ENCODE data around the gene MARK3. TPM values are rescaled to one million over a fixed set of nuclear protein-coding genes. Genes with fewer than 3 reads are reported as not detected.

MARK3 gene
- total RNA-seq, 1 donor from 2014 or later = 81.4 TPM

- intact Hi-C loops (cut with micrococcal nuclease) = no loop called here
- no peaks in the 10 kb centered on the region for H3K27me3 Mint-ChIP-seq (ENCODE audit: low read depth)
- no peak overlapping the region for H3K4me3 Mint-ChIP-seq (ENCODE audit: low read depth)
- no peak for DNase-seq (ENCODE audit: low spot score)
- no peak overlapping the region for H3K27ac Mint-ChIP-seq
- H3K36me3 Mint-ChIP-seq (ENCODE audit: low read depth) = peaks cover 37% of the 10 kb centered on the region
- H3K4me1 Mint-ChIP-seq (ENCODE audit: low read depth) = peaks cover 3% of the 10 kb centered on the region
- no peaks in the 10 kb centered on the region for H3K9me3 Mint-ChIP-seq
These were observed 51.3 kb downstream of the MARK3 start for GRCh38 chr14:103436533-103436932.

DNA sequence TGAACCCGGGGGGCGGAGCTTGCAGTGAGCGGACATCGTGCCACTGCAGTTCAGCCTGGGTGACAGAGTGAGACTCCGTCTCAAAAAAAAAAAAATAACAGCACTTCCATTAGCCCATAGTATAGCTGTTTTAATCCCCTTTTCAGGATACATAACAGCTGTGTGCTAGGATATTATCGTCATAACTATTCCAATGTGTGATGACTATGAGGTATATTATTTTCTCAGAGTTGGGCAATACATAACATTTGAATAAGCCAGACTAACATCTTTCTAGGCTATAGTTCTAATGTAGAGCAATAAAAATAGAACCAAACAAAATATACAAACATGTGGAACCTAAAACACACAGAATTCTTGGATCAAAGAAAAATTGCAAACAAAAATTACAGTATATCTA is 57.1 kb downstream of the MARK3 start:
- Mint-ChIP-seq H3K4me1 (ENCODE audit: low read depth) (peaks cover 10% of the 10 kb centered on the region), H3K27ac (no peak overlapping the region), H3K36me3 (ENCODE audit: low read depth) (peaks cover 29% of the 10 kb centered on the region), H3K27me3 (ENCODE audit: low read depth) (no peaks in the 10 kb centered on the region), H3K4me3 (ENCODE audit: low read depth) (no peak overlapping the region), H3K9me3 (no peaks in the 10 kb centered on the region)
- no peak for DNase-seq (ENCODE audit: low spot score)
- intact Hi-C loops (cut with micrococcal nuclease) = no loop called here

DNA sequence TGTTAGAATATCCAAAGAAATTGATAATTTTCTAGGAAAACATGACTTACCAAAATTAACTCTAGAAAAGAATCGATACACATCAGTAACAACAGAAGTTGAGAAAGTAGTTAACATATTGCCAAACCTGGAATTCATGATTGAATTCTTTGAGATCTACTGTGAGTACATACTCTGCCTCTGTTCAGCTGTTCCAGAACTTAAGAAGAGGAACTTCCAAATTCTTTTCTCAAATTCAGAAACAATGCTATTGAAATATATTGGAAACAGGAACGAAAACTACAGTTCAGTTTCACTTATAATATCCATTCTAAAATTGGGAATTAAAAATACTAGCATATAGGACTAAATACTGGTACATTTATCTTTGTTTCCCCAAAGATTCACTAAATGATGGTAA is 57.9 kb downstream of the MARK3 start:
- H3K27me3 Mint-ChIP-seq (ENCODE audit: low read depth) = no peaks in the 10 kb centered on the region
- no peak for DNase-seq (ENCODE audit: low spot score)
- intact Hi-C loops (cut with micrococcal nuclease) = no loop called here
- H3K4me1 Mint-ChIP-seq (ENCODE audit: low read depth) = peaks cover 10% of the 10 kb centered on the region
- H3K4me3 Mint-ChIP-seq (ENCODE audit: low read depth) = no peak overlapping the region
- no peak overlapping the region for H3K27ac Mint-ChIP-seq
- peaks cover 27% of the 10 kb centered on the region for H3K36me3 Mint-ChIP-seq (ENCODE audit: low read depth)
- no peaks in the 10 kb centered on the region for H3K9me3 Mint-ChIP-seq

DNA sequence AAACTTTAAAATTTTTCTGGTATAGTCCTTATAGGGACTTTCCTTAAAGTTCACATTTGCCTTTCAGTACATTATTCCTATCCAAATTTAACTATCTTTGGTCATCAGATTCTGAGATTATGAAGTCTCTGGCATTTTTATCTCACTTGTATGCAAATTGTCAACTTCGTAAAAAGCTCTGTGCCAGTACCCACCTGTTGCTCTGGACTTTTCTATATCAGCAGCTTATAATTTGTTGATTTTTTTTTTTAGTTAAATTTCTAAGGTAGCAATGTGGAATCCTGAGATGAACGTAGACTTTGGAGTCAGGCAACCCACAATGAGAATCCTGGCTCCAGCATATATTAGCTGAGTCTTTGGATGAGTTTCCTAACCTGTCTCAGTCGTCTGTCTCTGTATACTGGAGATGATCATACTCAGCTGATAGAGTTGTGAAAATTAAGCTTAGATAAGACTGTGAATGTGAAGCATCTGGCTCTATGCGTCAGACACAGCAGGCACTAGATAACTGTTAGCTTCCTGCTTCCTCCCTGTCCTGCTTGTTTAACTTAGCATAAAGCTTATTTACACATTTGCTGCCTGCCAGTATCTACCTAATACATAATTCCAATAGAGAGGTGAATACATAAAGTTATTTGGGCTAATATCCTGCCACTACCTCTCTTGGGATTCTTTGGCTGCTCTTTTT is 59.8 kb downstream of the MARK3 start:
- Mint-ChIP-seq H3K27me3 (ENCODE audit: low read depth) (no peaks in the 10 kb centered on the region), H3K9me3 (no peaks in the 10 kb centered on the region), H3K4me1 (ENCODE audit: low read depth) (peaks cover 10% of the 10 kb centered on the region), H3K27ac (no peak overlapping the region), H3K36me3 (ENCODE audit: low read depth) (peaks cover 17% of the 10 kb centered on the region), H3K4me3 (ENCODE audit: low read depth) (no peak overlapping the region)
- intact Hi-C loops (cut with micrococcal nuclease) = no loop called here
- DNase-seq (ENCODE audit: low spot score) = no peak

DNA sequence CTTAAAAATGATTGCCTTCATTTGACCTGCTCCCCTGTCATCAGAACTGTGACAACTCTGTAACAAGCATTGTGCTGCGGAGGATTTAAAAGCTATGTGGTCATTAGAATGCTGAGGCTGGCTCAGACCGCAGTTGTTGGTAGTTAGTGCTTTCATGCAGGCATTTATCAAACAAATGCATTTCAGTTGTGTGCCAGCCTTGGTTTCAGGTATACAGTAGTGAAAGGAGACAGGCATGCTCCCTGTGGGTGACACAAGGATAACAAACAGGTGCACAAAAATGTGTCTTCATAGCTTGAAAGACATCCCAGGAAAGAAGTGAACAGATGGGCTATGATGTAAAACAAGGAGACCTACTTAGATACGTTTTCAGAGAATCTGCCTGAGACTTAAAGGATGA is 60.6 kb downstream of the MARK3 start:
- Mint-ChIP-seq H3K36me3 (ENCODE audit: low read depth) (peaks cover 11% of the 10 kb centered on the region), H3K9me3 (no peaks in the 10 kb centered on the region), H3K27ac (no peak overlapping the region), H3K4me3 (ENCODE audit: low read depth) (no peak overlapping the region), H3K4me1 (ENCODE audit: low read depth) (peaks cover 10% of the 10 kb centered on the region), H3K27me3 (ENCODE audit: low read depth) (no peaks in the 10 kb centered on the region)
- DNase-seq (ENCODE audit: low spot score) = no peak
- intact Hi-C loops (cut with micrococcal nuclease) = no loop called here

DNA sequence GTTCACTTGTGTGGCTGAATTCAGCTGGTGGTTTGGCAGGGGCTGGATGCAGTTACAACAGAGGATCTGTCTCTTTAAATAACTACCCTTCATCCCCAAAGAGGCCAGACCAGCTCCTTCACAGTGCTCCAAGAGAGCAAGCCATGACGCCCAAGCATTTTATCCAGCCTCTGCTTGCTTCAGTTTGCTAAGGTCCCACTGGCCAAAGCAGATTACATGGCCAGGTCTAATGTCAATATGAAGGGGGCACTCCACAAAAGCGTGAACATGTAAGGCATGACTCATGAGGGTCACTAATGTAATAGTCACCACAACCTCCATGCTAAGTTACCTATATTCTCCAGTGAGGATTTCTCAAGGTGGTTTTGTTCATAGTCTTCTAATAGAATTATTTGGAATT is 62.9 kb downstream of the MARK3 start:
- Mint-ChIP-seq H3K9me3 (no peaks in the 10 kb centered on the region), H3K27me3 (ENCODE audit: low read depth) (no peaks in the 10 kb centered on the region), H3K4me1 (ENCODE audit: low read depth) (peaks cover 8% of the 10 kb centered on the region), H3K36me3 (ENCODE audit: low read depth) (peaks cover 13% of the 10 kb centered on the region), H3K4me3 (ENCODE audit: low read depth) (no peak overlapping the region), H3K27ac (no peak overlapping the region)
- intact Hi-C loops (cut with micrococcal nuclease) = no loop called here
- DNase-seq (ENCODE audit: low spot score) = no peak

GRCh38 chr14:103449634-103450161 is 64.5 kb downstream of the MARK3 start:
- H3K4me1 Mint-ChIP-seq (ENCODE audit: low read depth) = peaks cover 2% of the 10 kb centered on the region
- no peaks in the 10 kb centered on the region for H3K9me3 Mint-ChIP-seq
- intact Hi-C loops (cut with micrococcal nuclease) = no loop called here
- H3K27me3 Mint-ChIP-seq (ENCODE audit: low read depth) = no peaks in the 10 kb centered on the region
- no peak overlapping the region for H3K27ac Mint-ChIP-seq
- no peak for DNase-seq (ENCODE audit: low spot score)
- H3K36me3 Mint-ChIP-seq (ENCODE audit: low read depth) = peaks cover 11% of the 10 kb centered on the region
- no peak overlapping the region for H3K4me3 Mint-ChIP-seq (ENCODE audit: low read depth)

GRCh38 chr14:103450416-103450815 is 65.2 kb downstream of the MARK3 start:
- no peaks in the 10 kb centered on the region for H3K9me3 Mint-ChIP-seq
- DNase-seq (ENCODE audit: low spot score) = no peak
- no peaks in the 10 kb centered on the region for H3K27me3 Mint-ChIP-seq (ENCODE audit: low read depth)
- intact Hi-C loops (cut with micrococcal nuclease) = no loop called here
- no peak overlapping the region for H3K27ac Mint-ChIP-seq
- peaks cover 2% of the 10 kb centered on the region for H3K4me1 Mint-ChIP-seq (ENCODE audit: low read depth)
- no peak overlapping the region for H3K4me3 Mint-ChIP-seq (ENCODE audit: low read depth)
- peaks cover 11% of the 10 kb centered on the region for H3K36me3 Mint-ChIP-seq (ENCODE audit: low read depth)

DNA sequence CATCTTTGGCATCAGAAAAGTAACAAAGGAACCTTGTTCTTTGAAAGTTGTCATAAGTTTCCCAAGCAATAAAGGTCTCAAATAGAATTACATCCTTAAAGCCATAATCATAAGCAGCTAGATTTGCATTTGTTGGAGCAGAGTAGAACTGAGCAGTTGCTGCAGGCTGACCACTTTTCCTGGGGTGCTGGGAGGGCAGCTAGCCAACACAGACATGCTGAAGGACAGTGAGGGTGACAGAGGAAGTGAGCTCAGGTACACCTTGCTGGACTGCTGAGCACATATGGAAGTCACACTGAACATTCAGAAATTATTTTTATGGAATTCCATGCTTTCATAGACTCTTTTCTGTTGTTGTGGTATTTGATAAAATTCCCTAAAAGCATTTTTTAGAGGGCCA is 66.2 kb downstream of the MARK3 start:
- H3K4me1 Mint-ChIP-seq (ENCODE audit: low read depth) = peaks cover 4% of the 10 kb centered on the region
- intact Hi-C loops (cut with micrococcal nuclease) = no loop called here
- DNase-seq (ENCODE audit: low spot score) = no peak
- H3K27me3 Mint-ChIP-seq (ENCODE audit: low read depth) = no peaks in the 10 kb centered on the region
- no peaks in the 10 kb centered on the region for H3K9me3 Mint-ChIP-seq
- H3K4me3 Mint-ChIP-seq (ENCODE audit: low read depth) = no peak overlapping the region
- peaks cover 16% of the 10 kb centered on the region for H3K36me3 Mint-ChIP-seq (ENCODE audit: low read depth)
- H3K27ac Mint-ChIP-seq = no peak overlapping the region

GRCh38 chr14:103453791-103454190 is 68.6 kb downstream of the MARK3 start:
- no peaks in the 10 kb centered on the region for H3K9me3 Mint-ChIP-seq
- H3K36me3 Mint-ChIP-seq (ENCODE audit: low read depth) = peaks cover 23% of the 10 kb centered on the region
- no peak overlapping the region for H3K4me3 Mint-ChIP-seq (ENCODE audit: low read depth)
- no peaks in the 10 kb centered on the region for H3K27me3 Mint-ChIP-seq (ENCODE audit: low read depth)
- peaks cover 6% of the 10 kb centered on the region for H3K4me1 Mint-ChIP-seq (ENCODE audit: low read depth)
- no peak overlapping the region for H3K27ac Mint-ChIP-seq
- DNase-seq (ENCODE audit: low spot score) = no peak
- intact Hi-C loops (cut with micrococcal nuclease) = no loop called here

DNA sequence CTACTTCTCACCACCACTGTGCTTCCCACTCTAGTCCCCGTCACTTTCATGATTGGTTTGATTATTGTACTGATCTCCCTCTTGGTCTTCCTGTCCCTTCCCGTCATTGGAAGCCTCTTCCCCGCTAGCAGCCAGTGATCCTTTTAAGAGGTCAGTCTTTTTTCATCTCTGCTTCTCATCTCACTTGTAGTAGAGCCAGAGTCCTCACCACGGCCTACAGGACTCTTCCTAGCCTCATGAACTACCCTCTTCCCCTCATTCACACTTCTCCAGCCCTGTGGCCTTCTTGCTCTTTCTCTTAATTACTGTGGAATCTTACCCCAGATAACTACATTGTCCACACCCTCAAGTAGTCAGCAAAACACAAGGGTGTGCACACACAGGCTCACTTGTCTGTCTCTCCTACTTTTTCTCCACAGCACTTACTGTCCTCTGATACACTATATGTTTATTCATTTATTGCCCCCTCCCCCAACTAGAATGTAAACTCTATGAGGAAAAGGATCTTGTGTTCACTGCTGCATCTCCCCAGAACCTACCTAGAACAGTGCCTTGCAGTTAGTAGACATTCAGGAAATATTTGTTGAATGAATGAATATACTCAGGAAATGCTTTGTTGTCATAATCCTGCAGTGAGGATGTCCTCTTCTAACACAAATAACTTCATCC is 71.1 kb downstream of the MARK3 start:
- no peaks in the 10 kb centered on the region for H3K27me3 Mint-ChIP-seq (ENCODE audit: low read depth)
- H3K4me3 Mint-ChIP-seq (ENCODE audit: low read depth) = no peak overlapping the region
- no peaks in the 10 kb centered on the region for H3K9me3 Mint-ChIP-seq
- H3K4me1 Mint-ChIP-seq (ENCODE audit: low read depth) = peaks cover 6% of the 10 kb centered on the region
- intact Hi-C loops (cut with micrococcal nuclease) = no loop called here
- peaks cover 24% of the 10 kb centered on the region for H3K36me3 Mint-ChIP-seq (ENCODE audit: low read depth)
- DNase-seq (ENCODE audit: low spot score) = no peak
- H3K27ac Mint-ChIP-seq = peak overlapping the region; percentile 2

DNA sequence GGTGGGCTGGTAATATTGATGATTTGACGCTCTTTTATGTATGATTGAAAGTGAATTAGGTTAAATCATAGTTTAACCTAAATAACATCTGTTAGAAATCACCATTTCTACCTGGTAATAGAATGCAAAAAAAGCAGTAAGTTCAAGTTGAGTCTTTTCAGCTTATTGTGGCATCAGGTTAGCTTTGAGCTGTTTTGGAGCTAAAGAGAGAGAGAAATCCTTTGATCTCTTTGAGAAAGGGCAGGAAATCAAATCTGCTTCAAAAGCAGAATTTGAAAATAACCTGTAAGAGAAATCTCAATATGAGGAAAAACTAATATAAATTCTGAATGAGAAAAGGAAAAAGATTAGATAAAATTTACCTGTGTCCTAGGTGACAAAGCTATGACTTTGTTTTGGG is 75.2 kb downstream of the MARK3 start:
- H3K27ac Mint-ChIP-seq = no peak overlapping the region
- no peaks in the 10 kb centered on the region for H3K9me3 Mint-ChIP-seq
- DNase-seq (ENCODE audit: low spot score) = no peak
- peaks cover 6% of the 10 kb centered on the region for H3K4me1 Mint-ChIP-seq (ENCODE audit: low read depth)
- peaks cover 40% of the 10 kb centered on the region for H3K36me3 Mint-ChIP-seq (ENCODE audit: low read depth)
- intact Hi-C loops (cut with micrococcal nuclease) = no loop called here
- H3K4me3 Mint-ChIP-seq (ENCODE audit: low read depth) = no peak overlapping the region
- no peaks in the 10 kb centered on the region for H3K27me3 Mint-ChIP-seq (ENCODE audit: low read depth)

- Mint-ChIP-seq H3K27ac (no peak overlapping the region), H3K27me3 (ENCODE audit: low read depth) (no peaks in the 10 kb centered on the region), H3K4me1 (ENCODE audit: low read depth) (no peaks in the 10 kb centered on the region), H3K9me3 (no peaks in the 10 kb centered on the region), H3K36me3 (ENCODE audit: low read depth) (peaks cover 42% of the 10 kb centered on the region), H3K4me3 (ENCODE audit: low read depth) (no peak overlapping the region)
- intact Hi-C loops (cut with micrococcal nuclease) = no loop called here
- DNase-seq (ENCODE audit: low spot score) = no peak
These were observed 77.9 kb downstream of the MARK3 start for GRCh38 chr14:103463149-103463548.
